ENCODE data around the gene KRTAP9-9.

The KRTAP9-9 gene

GRCh38 chr17:41304091-41304490, 48.9 kb downstream of the KRTAP9-9 start:
- no peak overlapping the region for H2AFZ ChIP-seq (ENCODE audit: low read length)
- H3K4me2 ChIP-seq (ENCODE audit: low read depth, low read length), result no peak overlapping the region
- TF ChIP-seq CTCF (IDR thresholded peaks at IDR 0.05; ENCODE audit: low read length) (no peak), EZH2phosphoT487 (IDR thresholded peaks at IDR 0.05; ENCODE audit: low read length) (no peak), EZH2 (optimal IDR thresholded peaks at IDR 0.05; ENCODE audit: low read depth, low read length) (no peak)
- no peaks in the 10 kb centered on the region for H3K27me3 ChIP-seq (replicated peaks; ENCODE audit: insufficient read depth, low read length)
- no peak overlapping the region for H3K4me3 ChIP-seq (ENCODE audit: low read length)
- H4K20me1 ChIP-seq (ENCODE audit: insufficient read depth, low read length), result no peaks in the 10 kb centered on the region
- H3K36me3 ChIP-seq (replicated peaks; ENCODE audit: insufficient read depth, low read length), result no peaks in the 10 kb centered on the region
- no peak for DNase-seq
- H3K4me1 ChIP-seq (ENCODE audit: low read length), result peaks cover 20% of the 10 kb centered on the region
- no peak overlapping the region for H3K9ac ChIP-seq (ENCODE audit: low read length)
- no peak overlapping the region for H3K27ac ChIP-seq (ENCODE audit: low read length)
- peaks cover 11% of the 10 kb centered on the region for H3F3A ChIP-seq (ENCODE audit: insufficient read depth, low read length)
- H3K9me2 ChIP-seq (replicated peaks; ENCODE audit: insufficient read depth, low read length), result no peaks in the 10 kb centered on the region
- H3K79me2 ChIP-seq (ENCODE audit: low read length), result no peaks in the 10 kb centered on the region
- no peaks in the 10 kb centered on the region for H3K9me3 ChIP-seq (replicated peaks; ENCODE audit: insufficient read depth, low read length)
